T-helper 1 cell (primary cell): ENCODE results near the gene ST8SIA2.

Experiments used
- DNase-seq, 5 donors: peaks; one replicate each; pipeline ENCODE4 v3.0.0-alpha.2; 2012 to 2020

ST8SIA2 gene

DNA sequence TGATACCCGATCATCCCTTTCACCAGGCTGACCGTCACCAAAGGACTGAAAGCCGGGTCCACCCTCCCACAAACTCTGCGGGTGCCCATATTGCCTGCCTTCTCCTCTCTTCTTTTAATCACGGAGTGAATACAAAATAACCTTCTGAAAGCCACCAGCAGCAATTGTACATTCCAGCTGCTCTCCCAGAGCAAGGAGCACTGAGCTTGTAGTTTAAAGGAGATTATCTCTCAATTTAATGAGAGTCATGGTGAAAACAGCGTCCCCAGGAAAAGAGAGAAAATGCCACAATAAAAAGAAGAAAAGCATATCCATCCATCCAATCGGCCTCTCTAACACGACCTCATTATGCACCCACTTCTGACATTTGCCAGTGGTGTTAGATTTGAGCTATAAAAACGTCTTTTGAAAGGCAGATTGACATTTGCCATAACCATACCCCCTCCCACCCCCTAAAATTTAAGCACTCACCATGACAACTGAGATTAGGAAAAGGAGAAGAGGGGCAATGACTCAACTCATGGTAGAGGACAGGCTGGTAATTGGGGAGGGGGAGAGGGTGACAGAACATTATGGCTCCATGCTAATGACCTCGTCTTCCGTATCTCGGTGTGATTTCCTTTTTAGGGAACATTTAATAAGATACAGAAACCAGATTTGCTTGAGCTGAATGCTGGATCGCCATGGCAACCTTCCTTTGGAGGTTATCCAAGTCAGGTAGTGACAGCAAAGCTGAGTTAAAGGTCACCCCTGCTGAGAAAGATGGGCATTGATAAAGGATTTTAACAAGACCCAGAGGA, 106.2 kb downstream of the ST8SIA2 start:
- DNase-seq, result no peak

DNA sequence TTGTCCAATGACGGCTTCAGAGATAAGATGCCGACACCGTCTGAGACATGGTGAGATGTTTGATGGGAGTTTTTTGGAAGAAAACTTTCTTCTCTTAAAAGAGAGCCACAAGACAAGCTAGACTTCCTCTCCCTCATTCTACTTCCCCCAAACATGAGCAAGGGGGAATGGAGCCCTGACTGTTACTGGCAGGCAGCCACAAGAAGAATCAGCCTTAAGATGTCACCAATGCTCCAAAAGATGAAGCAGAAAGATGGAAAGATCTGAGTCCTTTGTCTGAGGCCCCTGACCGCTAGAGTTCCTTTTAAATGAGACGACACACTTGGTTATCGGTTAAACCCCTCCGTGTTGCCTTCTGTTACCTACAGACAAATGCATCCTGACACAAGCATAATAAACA, 108.7 kb downstream of the ST8SIA2 start:
- DNase-seq, result no peak

DNA sequence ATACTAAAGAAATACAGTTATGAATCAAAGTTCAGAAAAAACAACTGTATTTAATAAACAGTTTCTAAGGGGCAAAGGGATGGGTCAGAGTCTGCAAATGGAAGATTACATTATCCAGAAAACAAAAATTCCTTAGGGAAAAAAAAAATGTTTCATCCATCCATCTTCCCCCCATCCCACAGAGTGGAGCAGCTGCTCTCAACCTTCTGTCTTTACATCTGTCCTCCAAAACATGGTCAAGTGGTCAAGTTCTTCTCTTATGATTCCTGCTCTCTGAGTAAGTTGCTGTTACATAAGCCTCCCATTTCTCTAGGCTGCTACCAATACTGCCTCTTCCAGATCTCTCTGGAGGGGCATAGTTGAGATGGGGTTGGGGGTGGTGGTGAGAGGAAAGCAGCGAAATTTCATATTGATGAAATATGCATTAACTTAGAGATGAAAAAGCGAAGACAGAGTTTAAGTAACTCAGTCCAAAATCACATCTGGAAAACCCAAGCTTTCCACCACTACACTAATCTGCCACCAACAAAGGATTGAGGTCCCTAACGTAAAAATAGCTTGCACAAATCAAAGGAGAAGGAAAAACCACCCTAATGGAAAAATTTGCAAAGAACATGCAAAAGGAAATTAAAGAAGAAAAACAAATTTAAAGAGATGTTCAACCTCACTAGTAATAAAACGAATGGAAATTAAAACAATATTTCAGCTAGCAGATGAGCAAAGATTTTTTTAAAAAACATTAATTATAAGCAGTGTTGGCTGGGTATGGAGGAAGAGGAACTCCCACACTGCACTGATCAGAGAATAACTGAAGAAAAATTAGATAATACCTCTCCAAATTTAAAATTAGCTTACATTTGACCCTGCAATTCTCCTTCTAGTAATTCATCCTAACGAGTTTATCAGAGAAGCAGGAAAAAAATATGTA, 109.5 kb downstream of the ST8SIA2 start:
- DNase-seq, result no peak

DNA sequence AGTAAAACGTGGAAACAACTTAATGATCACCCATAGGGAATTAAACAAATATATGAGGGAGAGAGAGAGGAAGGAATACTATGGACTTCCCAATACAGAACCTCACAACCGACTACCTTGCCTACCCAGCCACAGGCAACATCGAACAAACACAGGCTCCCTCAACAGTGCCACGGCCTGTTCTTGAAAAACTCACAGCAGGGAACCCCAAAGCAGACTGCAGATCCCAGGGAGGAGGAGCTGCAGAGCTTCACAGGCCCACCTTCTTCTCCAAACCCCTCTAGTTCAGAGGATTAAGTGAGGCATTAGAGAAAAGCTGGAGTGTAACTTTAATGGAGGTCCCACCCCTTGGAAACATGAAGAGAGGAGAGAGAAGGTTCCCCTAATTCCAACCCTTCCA, 110.2 kb downstream of the ST8SIA2 start:
- DNase-seq, result no peak

DNA sequence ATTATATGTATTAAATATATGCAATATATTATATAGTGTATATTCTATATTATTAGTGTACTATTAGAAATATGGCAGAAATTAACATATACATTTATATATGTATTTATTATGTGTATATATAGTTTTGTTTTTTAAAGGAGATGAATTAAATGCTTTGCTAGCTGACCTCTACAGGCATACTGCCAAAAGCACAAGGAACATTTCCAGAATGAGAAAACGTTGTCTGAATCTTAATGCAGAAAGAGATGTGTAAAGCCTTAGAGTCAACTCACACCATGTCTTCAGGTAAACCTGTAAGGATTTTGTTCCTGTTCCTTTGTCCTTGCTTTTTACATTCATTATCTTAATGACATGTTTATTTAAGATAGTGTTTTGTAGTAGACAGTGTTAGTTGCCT, 111.9 kb downstream of the ST8SIA2 start:
- DNase-seq, result no peak

DNA sequence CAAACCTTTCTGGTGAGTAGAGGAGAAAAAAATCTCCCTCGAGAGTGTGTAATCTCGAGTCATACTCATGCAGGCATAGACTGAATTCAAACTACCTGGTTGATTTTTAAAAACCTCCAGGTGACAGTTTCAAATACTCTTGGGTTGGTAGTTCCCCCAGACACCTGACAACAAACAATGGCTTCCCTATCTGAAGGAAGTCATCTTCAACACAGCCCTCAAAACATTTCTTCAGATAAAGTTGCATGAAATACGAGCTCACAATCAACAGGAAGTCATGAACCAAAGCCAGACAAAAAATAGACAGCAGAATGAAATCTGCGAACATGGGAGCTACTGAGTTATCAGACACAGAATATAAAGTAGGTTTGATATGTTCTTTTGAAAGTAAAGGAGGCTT, 112.8 kb downstream of the ST8SIA2 start:
- no peak for DNase-seq

- no peak for DNase-seq
These were observed 116.6 kb downstream of the ST8SIA2 start for GRCh38 chr15:92510163-92510882.
